Colonic mucosa (tissue), 4 donors: Measurements from ENCODE around the gene FBXO28. TPM values are rescaled to one million over a fixed set of nuclear protein-coding genes. Genes with fewer than 3 reads are reported as not detected.
A peak's percentile ranks its signal among the peaks of the same experiment; 100 is the strongest.

ENCODE experiments used
- DNase-seq: peaks from one replicate; pipeline ENCODE4 v3.0.0-alpha.2; 2020
- H3K27ac ChIP-seq: fragments of 200-600 bp; one replicate; pipeline ENCODE4 v1.8.0; 2021
- H3K27me3 ChIP-seq: fragments of 200-600 bp; one replicate; pipeline ENCODE4 v1.8.0; 2021
- H3K36me3 ChIP-seq: fragments of 200-600 bp; one replicate; pipeline ENCODE4 v1.8.0; 2021
- H3K4me1 ChIP-seq: fragments of 200-600 bp; one replicate; pipeline ENCODE4 v1.8.0; 2021; ENCODE audit warnings: mild to moderate bottlenecking
- H3K4me3 ChIP-seq: fragments of 200-600 bp; one replicate; pipeline ENCODE4 v1.8.0; 2021
- H3K9ac ChIP-seq, 2 donors: one replicate each; pipeline ENCODE4 v1.7.0; 2013; ENCODE audit warnings: control low read depth in 2 of 2, low read depth in 2 of 2, low read length in 2 of 2
- H3K9me3 ChIP-seq: fragments of 200-600 bp; one replicate; pipeline ENCODE4 v1.8.0; 2021
- intact Hi-C: fragments of 100-400 bp; cut with DNase I; formaldehyde crosslinking; loops from one replicate; pipeline ENCODE4 v1.14.1; 2022
- total RNA-seq, 2 donors: library from RNA; stranded (reverse); fragmentation: NEBNext Ultra II Directional in 1 of 2; extraction: Animal tissue kit (Norgen Biotek cat#: 25700) in 1 of 2; gene quantifications; one replicate each; pipeline ENCODE4 v1.2.1, GENCODE V29; 2021
- TF ChIP-seq, protein P1 (sequence below): fragments of 200-600 bp; IDR thresholded peaks from one replicate; pipeline ENCODE4 v1.8.0; 2022; ENCODE audit warnings: antibody characterized with exemption, mild to moderate bottlenecking
- donor health status: healthy.
- donor health status: DM: no; HTN: no; CAD: no.
- donor health status: DM: no; HTN: no; CAD: no.

FBXO28 gene, protein sequence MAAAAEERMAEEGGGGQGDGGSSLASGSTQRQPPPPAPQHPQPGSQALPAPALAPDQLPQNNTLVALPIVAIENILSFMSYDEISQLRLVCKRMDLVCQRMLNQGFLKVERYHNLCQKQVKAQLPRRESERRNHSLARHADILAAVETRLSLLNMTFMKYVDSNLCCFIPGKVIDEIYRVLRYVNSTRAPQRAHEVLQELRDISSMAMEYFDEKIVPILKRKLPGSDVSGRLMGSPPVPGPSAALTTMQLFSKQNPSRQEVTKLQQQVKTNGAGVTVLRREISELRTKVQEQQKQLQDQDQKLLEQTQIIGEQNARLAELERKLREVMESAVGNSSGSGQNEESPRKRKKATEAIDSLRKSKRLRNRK
- total RNA-seq = 10 to 100 TPM; 35.1 to 42.7 TPM

DNA sequence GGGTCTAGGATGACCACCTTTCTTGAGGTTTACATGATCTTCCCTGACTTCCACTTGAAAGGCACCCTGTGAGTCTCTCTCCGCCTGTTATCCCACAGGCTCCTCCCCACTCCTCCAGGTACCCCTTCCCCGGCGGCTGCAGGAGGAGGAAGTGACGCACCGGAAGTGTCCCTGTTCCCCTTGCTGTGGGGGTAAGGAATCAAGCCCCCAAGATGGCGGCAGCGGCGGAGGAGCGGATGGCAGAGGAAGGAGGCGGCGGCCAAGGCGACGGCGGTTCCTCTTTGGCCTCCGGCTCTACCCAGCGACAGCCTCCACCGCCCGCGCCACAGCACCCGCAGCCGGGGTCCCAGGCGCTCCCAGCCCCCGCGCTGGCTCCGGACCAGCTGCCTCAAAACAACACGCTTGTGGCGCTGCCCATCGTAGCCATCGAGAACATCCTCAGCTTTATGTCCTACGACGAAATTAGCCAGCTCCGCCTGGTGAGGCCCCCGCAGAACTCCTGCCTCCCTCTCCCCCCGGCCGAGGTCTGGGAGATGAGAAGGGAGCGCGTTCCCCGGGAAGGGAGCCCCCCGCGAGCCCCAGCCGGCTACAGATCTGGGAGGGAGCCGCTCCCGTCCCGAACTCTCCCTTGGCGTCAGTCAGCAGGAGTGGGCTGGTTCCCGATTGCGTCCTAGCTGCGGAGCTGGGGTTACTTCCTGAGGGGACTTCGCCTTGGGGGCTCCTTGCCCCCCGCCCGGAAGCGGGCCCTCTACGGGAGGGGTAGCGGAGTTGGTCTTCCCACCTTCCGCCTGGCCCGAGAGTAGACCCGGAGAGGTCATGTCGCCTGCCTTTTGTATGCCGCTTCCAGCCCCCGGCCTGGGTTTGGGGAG lies at the start of gene FBXO28:
TSS of gene FBXO28 (plus strand) at position 194 of the 869 bp plus-strand sequence. CDS start at position 213, 19 bp downstream.
- Histone ChIP-seq H3K27ac (peak within 1 kb of the TSS; percentile 92), H3K4me1 (no peaks in the 10 kb centered on the region), H3K36me3 (no peaks in the 10 kb centered on the region), H3K9me3 (no peaks in the 10 kb centered on the region), H3K9ac (peak within 1 kb of the TSS; percentile 94 to 96), H3K4me3 (peak within 1 kb of the TSS; percentile 86), H3K27me3 (no peaks in the 10 kb centered on the region)
- intact Hi-C loops = loop anchor here (2.0 kb wide), 1 partner anchor 221 kb away; no protein-coding TSS in a partner anchor
- TF ChIP-seq, protein P1, sequence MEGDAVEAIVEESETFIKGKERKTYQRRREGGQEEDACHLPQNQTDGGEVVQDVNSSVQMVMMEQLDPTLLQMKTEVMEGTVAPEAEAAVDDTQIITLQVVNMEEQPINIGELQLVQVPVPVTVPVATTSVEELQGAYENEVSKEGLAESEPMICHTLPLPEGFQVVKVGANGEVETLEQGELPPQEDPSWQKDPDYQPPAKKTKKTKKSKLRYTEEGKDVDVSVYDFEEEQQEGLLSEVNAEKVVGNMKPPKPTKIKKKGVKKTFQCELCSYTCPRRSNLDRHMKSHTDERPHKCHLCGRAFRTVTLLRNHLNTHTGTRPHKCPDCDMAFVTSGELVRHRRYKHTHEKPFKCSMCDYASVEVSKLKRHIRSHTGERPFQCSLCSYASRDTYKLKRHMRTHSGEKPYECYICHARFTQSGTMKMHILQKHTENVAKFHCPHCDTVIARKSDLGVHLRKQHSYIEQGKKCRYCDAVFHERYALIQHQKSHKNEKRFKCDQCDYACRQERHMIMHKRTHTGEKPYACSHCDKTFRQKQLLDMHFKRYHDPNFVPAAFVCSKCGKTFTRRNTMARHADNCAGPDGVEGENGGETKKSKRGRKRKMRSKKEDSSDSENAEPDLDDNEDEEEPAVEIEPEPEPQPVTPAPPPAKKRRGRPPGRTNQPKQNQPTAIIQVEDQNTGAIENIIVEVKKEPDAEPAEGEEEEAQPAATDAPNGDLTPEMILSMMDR = no peak
- DNase-seq = peak; percentile 97

DNA sequence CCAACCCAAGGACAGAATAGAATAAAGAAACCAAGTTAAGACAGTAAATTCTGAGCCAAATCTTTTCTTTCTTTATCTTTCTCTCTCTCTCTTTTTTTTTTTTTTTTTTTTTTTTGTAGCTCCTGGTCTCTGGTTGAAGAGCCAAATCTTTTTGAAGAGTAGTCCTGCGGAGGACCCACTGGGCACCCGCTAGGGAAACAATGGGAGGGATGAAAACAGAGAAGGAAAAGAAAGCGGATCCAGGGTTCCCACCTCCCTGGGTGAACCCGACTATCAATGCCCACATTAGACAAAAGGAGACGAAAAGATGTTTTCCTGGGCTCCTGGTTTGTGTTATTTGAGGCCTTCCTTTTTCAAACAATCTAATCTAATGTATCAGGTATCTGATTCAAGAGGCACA lies 49.8 kb upstream of the FBXO28 start:
- H3K27me3 ChIP-seq = no peaks in the 10 kb centered on the region
- TF ChIP-seq, protein P1 = no peak
- DNase-seq = no peak
- H3K36me3 ChIP-seq = no peaks in the 10 kb centered on the region
- intact Hi-C loops = no loop called here
- no peak overlapping the region for H3K4me3 ChIP-seq
- H3K9ac ChIP-seq = peak overlapping the region in 1 of 2 donors; percentile 41
- H3K27ac ChIP-seq = peak overlapping the region; percentile 70
- no peaks in the 10 kb centered on the region for H3K4me1 ChIP-seq
- H3K9me3 ChIP-seq = no peaks in the 10 kb centered on the region

GRCh38 chr1:224065455-224065854 lies 48.5 kb upstream of the FBXO28 start:
- peak; percentile 76 for DNase-seq
- Histone ChIP-seq H3K4me1 (no peaks in the 10 kb centered on the region), H3K9ac (no peak overlapping the region), H3K27ac (peak overlapping the region; percentile 70), H3K4me3 (no peak overlapping the region), H3K9me3 (no peaks in the 10 kb centered on the region), H3K27me3 (no peaks in the 10 kb centered on the region), H3K36me3 (no peaks in the 10 kb centered on the region)
- intact Hi-C loops = no loop called here
- TF ChIP-seq, protein P1 = no peak

GRCh38 chr1:224067207-224067606 lies 46.7 kb upstream of the FBXO28 start:
- no peak for DNase-seq
- no peaks in the 10 kb centered on the region for H3K4me1 ChIP-seq
- H3K4me3 ChIP-seq = no peak overlapping the region
- H3K9ac ChIP-seq = no peak overlapping the region
- TF ChIP-seq, protein P1 = no peak
- H3K27ac ChIP-seq = peak overlapping the region; percentile 17
- intact Hi-C loops = no loop called here
- no peaks in the 10 kb centered on the region for H3K27me3 ChIP-seq
- no peaks in the 10 kb centered on the region for H3K36me3 ChIP-seq
- H3K9me3 ChIP-seq = no peaks in the 10 kb centered on the region

DNA sequence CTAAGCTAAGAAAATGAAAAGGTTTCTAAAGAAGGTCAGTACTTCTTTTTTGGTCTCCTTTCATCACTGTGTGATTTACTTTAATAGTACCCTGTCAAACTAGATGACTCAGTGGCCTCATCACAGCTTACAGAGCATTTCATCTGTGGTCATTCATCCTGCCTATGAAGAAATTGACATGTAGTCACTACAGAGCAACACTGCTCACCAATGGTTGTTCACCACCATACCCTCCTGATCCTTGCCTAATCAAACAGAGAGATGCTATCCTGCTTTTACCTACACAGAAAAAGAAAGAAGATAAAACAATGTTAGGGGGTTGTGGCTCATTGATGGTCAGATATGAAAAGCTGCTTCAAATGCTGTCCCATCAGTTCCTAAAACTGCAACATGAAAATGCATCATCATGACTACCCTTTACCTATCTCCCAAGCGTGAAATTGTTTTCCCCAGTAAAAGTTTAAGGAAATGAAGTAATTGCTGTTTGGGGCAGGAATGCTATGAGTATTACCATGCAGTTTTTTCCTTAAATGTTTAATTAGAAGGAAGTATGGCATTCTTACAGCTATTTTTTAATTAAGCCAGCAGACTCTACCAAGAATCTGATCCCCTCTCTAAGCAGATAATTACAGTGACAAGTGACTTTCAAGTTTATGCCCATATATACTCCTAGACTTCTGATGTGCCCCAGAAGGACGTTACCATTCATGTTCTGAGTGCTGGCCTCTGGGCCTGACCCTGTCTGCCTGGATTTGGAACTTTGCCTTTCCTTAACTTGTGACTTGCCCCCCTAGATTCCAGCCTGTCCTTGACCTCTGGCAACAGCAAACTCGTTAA lies 46.1 kb upstream of the FBXO28 start:
- no peak overlapping the region for H3K4me3 ChIP-seq
- no peaks in the 10 kb centered on the region for H3K4me1 ChIP-seq
- no peaks in the 10 kb centered on the region for H3K9me3 ChIP-seq
- TF ChIP-seq, protein P1 = no peak
- H3K27me3 ChIP-seq = no peaks in the 10 kb centered on the region
- peak overlapping the region; percentile 17 for H3K27ac ChIP-seq
- no peak for DNase-seq
- H3K36me3 ChIP-seq = no peaks in the 10 kb centered on the region
- H3K9ac ChIP-seq = peak overlapping the region in 1 of 2 donors; percentile 9
- intact Hi-C loops = no loop called here
